Heart left ventricle (tissue), 16 donors: ENCODE results near the gene EIF2D. TPM values are rescaled to one million over a fixed set of nuclear protein-coding genes. Genes with fewer than 3 reads are reported as not detected.
A peak's percentile ranks its signal among the peaks of the same experiment; 100 is the strongest.

Source experiments
- ATAC-seq, 4 donors: fragments of 200-7000 bp; cut with Tn5 transposase; one replicate each; pipeline ENCODE4 v1.9.1; 2020 to 2022; ENCODE audit warnings: moderate library complexity in 4 of 4, mild to moderate bottlenecking in 3 of 4, moderate number of reproducible peaks in 1 of 4
- DNase-seq, 5 donors: peaks; one replicate each; pipeline ENCODE4 v3.0.0-alpha.2; 2020
- H3K27ac ChIP-seq, 12 donors: fragments of 200-600 bp; sonication (generic) in 4 of 12; one replicate each; pipeline versions ENCODE4 v1.5.0 to v1.8.0; 2016 to 2022; ENCODE audit warnings: mild to moderate bottlenecking in 2 of 12
- H3K27me3 ChIP-seq, 9 donors: fragments of 200-600 bp; sonication (generic) in 2 of 9; one replicate each; pipeline versions ENCODE4 v1.5.1 to v1.8.0; 2016 to 2022; ENCODE audit warnings: mild to moderate bottlenecking in 3 of 9
- H3K36me3 ChIP-seq, 9 donors: fragments of 200-600 bp; sonication (generic) in 2 of 9; one replicate each; pipeline versions ENCODE4 v1.5.0 to v1.8.0; 2018 to 2022; ENCODE audit warnings: mild to moderate bottlenecking in 2 of 9
- H3K4me1 ChIP-seq, 12 donors: fragments of 200-600 bp; sonication (generic) in 4 of 12; one replicate each; pipeline versions ENCODE4 v1.5.0 to v1.8.0; 2016 to 2022; ENCODE audit warnings: mild to moderate bottlenecking in 3 of 12
- H3K4me3 ChIP-seq, 12 donors: fragments of 200-600 bp; sonication (generic) in 4 of 12; one replicate each; pipeline versions ENCODE4 v1.5.0 to v1.8.0; 2017 to 2022; ENCODE audit warnings: mild to moderate bottlenecking in 9 of 12, moderate library complexity in 4 of 12
- H3K9me3 ChIP-seq, 12 donors: fragments of 200-600 bp; sonication (generic) in 4 of 12; one replicate each; pipeline versions ENCODE4 v1.5.0 to v1.8.0; 2016 to 2022; ENCODE audit warnings: mild to moderate bottlenecking in 1 of 12
- CTCF ChIP-seq, 12 donors: fragments of 200-600 bp; sonication (generic) in 4 of 12; IDR thresholded peaks; one replicate each; pipeline versions ENCODE4 v1.5.0 to v1.8.0; 2018 to 2022; ENCODE audit warnings: antibody characterized with exemption in 12 of 12, mild to moderate bottlenecking in 5 of 12
- POLR2A ChIP-seq, 2 donors: fragments of 450-650 bp; IDR thresholded peaks; one replicate each; pipeline ENCODE4 v1.6.1; 2017; ENCODE audit warnings: antibody characterized with exemption in 2 of 2, mild to moderate bottlenecking in 2 of 2, moderate library complexity in 2 of 2
- WGBS, 4 donors: extraction: QIAGEN DNeasy Blood & Tissue Kit in 2 of 4; methylation state at CpG; one replicate each; pipeline versions ENCODE4 v1.1.5 to v1.1.7; 2013 to 2018; 5-methylcytosine and 5-hydroxymethylcytosine counted together
- intact Hi-C, 10 donors: fragments of 100-400 bp; cut with DNase I; formaldehyde crosslinking; loops; one replicate each; pipeline versions ENCODE4 v1.11.1 to v1.14.2; 2022
- polyA plus RNA-seq, 2 donors: library from polyadenylated mRNA; stranded (reverse); fragments of 200-250 nt; gene quantifications; one replicate each; pipeline ENCODE4 v1.2.3, GENCODE V29; 2013
- total RNA-seq, 9 donors: library from RNA; depleted of rRNA in 2 of 9; stranded (reverse); fragments of >200 nt in 2 of 9; fragmentation: NEBNext Ultra II Directional in 3 of 9; extraction: Animal tissue kit (Norgen Biotek cat#: 25700) in 3 of 9; gene quantifications; one replicate each; pipeline versions ENCODE4 v1.1.0 to v1.2.4, GENCODE V29; 2016 to 2023
- donor health status: ischemic (EF 13 %, LVEDD 7.1; RV severe dilation, severe dysfunction).
- donor health status: healthy with polysubstance abuse.
- donor health status: DM: no; HTN: yes; CAD: no.
- donor health status: DM: no; HTN: no; CAD: no.
- donor health status: ischemic (EF 25% LVEDD 6.9; RV normal size, moderate dysfunction).
- donor health status: ischemic (EF 25% LVEDD 5.7; RV mildly dilated, moderate dysfunction).
- donor health status: healthy.
- donor health status: DM: yes; HTN: yes; CAD: no.
- donor health status: ischemic (EF 35%, LVEDD 5.7; RV mildly dilated, moderate dysfunction).
- donor health status: nonischemic (EF 11% LVEDD 7.7; RV severe dilation, severe dysfunction).
- donor health status: DM: yes; HTN: yes; CAD: no.
- donor health status: PGD.
- donor health status: ischemic (EF 29% LVEDD 5.4; RV normal size, mild dysfunction).
- donor health status: nonischemic (EF 23%, LVEDD 6.1; RV moderate dilation, normal function).

The EIF2D gene
- total and polyA plus RNA-seq, 11 donors = 15.6 to 37.5 (median 27.6) TPM

GRCh38 chr1:206557636-206558473, 54.4 kb downstream of the EIF2D start:
- no peak for DNase-seq
- Histone ChIP-seq H3K27me3 (no peaks in the 10 kb centered on the region), H3K36me3 (peaks cover 0 to 13% (median 0%) of the 10 kb centered on the region in 9 donors), H3K9me3 (no peaks in the 10 kb centered on the region), H3K4me1 (peaks cover 5 to 79% (median 48%) of the 10 kb centered on the region in 12 donors), H3K4me3 (peak overlapping the region; percentile 48 to 81 (median 64)), H3K27ac (peak overlapping the region in 11 of 12 donors; percentile 23 to 98 (median 70))
- intact Hi-C loops = no loop called here
- peak in 2 of 4 donors; percentile 1 to 6 for ATAC-seq
- 65 to 73% (median 69%) methylated on average over 14 of the region's 14 CpGs for WGBS, 4 donors
- TF ChIP-seq CTCF (IDR thresholded peaks at IDR 0.05) (no peak), POLR2A (IDR thresholded peaks at IDR 0.05) (no peak)

- Histone ChIP-seq H3K9me3 (no peaks in the 10 kb centered on the region), H3K27me3 (no peaks in the 10 kb centered on the region), H3K36me3 (peaks cover 0 to 8% (median 0%) of the 10 kb centered on the region in 9 donors), H3K27ac (peak overlapping the region; percentile 5 to 98 (median 69)), H3K4me3 (peak overlapping the region; percentile 48 to 81 (median 64)), H3K4me1 (peaks cover 5 to 70% (median 48%) of the 10 kb centered on the region in 12 donors)
- intact Hi-C loops = no loop called here
- DNase-seq (peak; percentile 82 to 94 (median 88)), ATAC-seq (peak in 3 of 4 donors; percentile 76 to 77 (median 76))
- 2 to 11% (median 2%) methylated on average over 17 to 67 of the region's 67 CpGs for WGBS, 4 donors
- TF ChIP-seq POLR2A (IDR thresholded peaks at IDR 0.05) (no peak), CTCF (IDR thresholded peaks at IDR 0.05) (peak in 3 of 12 donors; percentile 7 to 19 (median 7))
Observed at GRCh38 chr1:206556750-206557635, 55.3 kb downstream of the EIF2D start.

- TF ChIP-seq POLR2A (IDR thresholded peaks at IDR 0.05) = no peak
- no peak for TF ChIP-seq CTCF (IDR thresholded peaks at IDR 0.05)
- DNase-seq (no peak), ATAC-seq (no peak)
- H3K36me3 ChIP-seq = peaks cover 0 to 3% (median 0%) of the 10 kb centered on the region in 9 donors
- intact Hi-C loops = no loop called here
- peak overlapping the region in 6 of 12 donors; percentile 61 to 79 (median 68) for H3K4me3 ChIP-seq
- WGBS, 4 donors = 74 to 87% (median 82%) methylated on average over 7 of the region's 7 CpGs
- H3K4me1 ChIP-seq = peaks cover 5 to 70% (median 50%) of the 10 kb centered on the region in 12 donors
- H3K27ac ChIP-seq = peak overlapping the region in 10 of 12 donors; percentile 4 to 98 (median 68)
- H3K9me3 ChIP-seq = no peaks in the 10 kb centered on the region
- no peaks in the 10 kb centered on the region for H3K27me3 ChIP-seq
Observed at GRCh38 chr1:206556047-206556749, 56.1 kb downstream of the EIF2D start.
